GM12874 (cell line): ENCODE measurements around the gene GRM5.

Source experiments
- CTCF ChIP-seq: IDR thresholded peaks from 2 replicates; pipeline ENCODE4 v1.5.1; 2011; ENCODE audit warnings: low read depth, mild to moderate bottlenecking, control low read depth, low read length, moderate library complexity; ENCODE audit not compliant: insufficient read depth

Gene GRM5

DNA sequence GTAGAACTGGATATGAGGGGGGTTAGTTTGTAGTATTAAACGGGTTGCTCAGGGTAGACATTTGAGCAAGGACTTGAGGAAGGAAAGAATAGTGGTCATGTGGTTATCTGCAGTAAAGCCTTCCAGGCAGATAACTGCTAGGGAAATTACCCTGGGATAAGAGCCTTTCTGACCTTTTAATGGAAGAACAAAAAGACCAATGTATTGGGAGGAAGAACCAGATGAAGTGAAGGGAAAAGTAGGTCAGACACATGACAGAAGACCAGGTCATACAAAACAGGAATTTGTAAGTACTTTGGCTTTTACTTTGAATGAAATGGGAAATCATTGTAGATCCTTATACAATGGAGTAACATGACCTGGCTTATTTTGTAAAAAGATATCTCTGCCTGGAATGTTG lies 486.3 kb downstream of the GRM5 start:
- no peak for TF ChIP-seq CTCF

DNA sequence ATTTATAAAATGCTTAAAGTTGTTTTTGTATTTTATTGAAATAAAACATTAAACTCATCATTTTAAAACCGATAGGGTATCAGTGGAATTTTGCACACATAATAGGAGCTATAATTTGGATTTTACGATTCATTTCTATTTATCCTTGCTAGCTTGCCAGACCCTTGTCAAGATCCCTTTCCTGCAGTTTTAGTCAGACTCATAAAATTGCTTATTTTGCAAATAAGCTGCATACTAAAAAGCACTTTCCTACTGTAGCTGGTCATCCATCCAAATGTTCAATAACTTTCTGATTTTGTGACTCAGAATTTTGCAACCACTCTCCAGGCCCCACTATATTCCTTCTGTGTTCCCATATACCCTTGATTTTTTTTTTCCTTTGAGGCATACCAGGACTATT lies 489.0 kb downstream of the GRM5 start:
- TF ChIP-seq CTCF: no peak

DNA sequence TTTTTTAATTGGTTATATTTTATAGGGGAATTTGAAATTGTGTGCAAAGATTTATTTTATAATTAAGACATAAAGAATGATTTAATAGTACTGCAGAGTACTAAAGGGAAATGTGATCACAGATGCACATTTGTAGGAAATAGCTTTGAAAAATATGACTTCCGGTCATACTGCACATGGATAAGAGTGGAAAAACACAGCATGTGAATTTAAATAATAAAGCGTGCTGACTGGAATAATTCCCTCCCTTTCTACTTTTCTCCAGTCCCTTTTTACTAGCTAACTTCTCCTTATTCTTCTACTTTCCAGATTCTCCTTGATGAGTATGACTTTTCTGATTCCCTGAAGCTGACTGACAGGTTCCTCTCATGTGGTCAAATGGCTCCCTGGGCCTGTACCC lies 489.9 kb downstream of the GRM5 start:
- TF ChIP-seq CTCF: no peak

GRCh38 chr11:88569342-88569741 lies 496.4 kb downstream of the GRM5 start:
- TF ChIP-seq CTCF: no peak

GRCh38 chr11:88555829-88556202 lies 510.0 kb downstream of the GRM5 start:
- TF ChIP-seq CTCF: no peak

DNA sequence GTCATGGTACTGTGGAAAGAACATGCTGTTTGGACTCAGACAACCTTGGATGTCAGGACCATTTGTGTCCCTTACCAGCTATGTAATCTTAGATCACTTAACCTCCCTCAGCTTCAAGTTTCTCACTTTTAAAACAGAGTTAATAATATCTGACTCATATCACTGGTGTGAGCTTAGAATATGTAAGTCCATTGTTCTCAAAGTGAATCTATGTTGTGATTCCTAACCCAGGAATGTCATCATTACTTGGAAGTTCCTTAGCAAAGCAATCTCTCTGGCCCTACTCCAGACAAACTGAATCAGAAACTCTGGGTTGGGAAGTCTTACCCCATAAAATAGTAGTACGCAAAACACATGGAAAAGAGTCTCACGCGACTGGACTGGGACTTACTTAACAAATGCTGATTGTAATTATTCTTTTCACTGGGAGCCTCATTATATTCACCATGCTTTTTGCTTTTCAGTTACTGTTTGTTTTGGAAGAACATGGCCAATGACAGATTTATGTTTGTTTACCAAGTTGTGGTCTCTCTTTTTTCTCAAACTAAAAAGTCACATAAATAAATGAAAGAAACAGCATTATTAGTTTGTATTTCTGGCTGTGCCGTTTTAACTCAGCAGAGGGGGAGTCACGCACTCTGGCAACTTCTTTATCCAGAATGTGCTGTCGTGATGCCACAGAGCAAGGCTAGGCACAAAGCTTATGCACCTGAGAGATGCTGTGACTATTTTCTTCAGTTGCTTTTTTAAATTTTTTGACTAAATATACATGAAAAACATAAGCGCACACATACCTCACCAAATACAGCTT lies 510.6 kb downstream of the GRM5 start:
- no peak for TF ChIP-seq CTCF

DNA sequence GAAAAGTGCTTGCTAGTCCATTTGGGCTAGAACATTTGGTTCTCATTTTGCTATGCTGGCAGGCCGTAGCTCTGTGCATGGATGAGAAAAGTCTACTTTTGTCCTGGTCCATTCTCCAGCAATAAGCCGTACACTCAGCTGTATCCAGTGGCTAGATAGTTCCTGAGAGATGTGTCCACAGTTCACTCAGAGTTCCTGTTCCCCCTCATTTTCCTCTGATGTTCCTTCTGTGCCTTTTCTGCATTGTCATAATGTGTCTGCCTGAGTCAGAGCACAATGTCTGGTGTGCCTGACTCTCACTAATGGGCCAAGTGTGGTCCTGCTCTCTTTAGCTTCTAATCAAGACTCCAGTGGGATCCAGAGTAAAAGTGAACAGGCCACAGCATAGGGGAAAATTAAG lies 512.6 kb downstream of the GRM5 start:
- no peak for TF ChIP-seq CTCF
